Psoas muscle (tissue), 8 donors: ENCODE data around the gene BBS12. TPM values are rescaled to one million over a fixed set of nuclear protein-coding genes. Genes with fewer than 3 reads are reported as not detected.

Experiments used
- ATAC-seq, 4 donors: fragments of 200-7000 bp; cut with Tn5 transposase; one replicate each; pipeline ENCODE4 v1.9.1; 2020; ENCODE audit warnings: moderate library complexity in 3 of 4, mild to moderate bottlenecking in 2 of 4
- DNase-seq, 2 donors: peaks; one replicate each; pipeline ENCODE4 v3.0.0-alpha.2; 2020
- H3K27ac ChIP-seq: fragments of 200-600 bp; one replicate; pipeline ENCODE4 v1.8.0; 2022
- H3K27me3 ChIP-seq, 3 donors: fragments of 200-600 bp in 1 of 3; one replicate each; pipeline versions ENCODE4 v1.6.1 to v1.8.0; 2013 to 2022; ENCODE audit warnings: low read length in 2 of 3, mild to moderate bottlenecking in 2 of 3, moderate library complexity in 1 of 3; ENCODE audit not compliant: insufficient read depth in 3 of 3
- H3K36me3 ChIP-seq, 2 donors: fragments of 200-600 bp in 1 of 2; one replicate each; pipeline versions ENCODE4 v1.6.1 to v1.8.0; 2013 to 2022; ENCODE audit warnings: low read depth in 1 of 2, mild to moderate bottlenecking in 1 of 2, moderate library complexity in 1 of 2; ENCODE audit not compliant: insufficient read depth in 1 of 2
- H3K4me1 ChIP-seq: fragments of 200-600 bp; one replicate; pipeline ENCODE4 v1.8.0; 2022
- H3K4me3 ChIP-seq: fragments of 200-600 bp; one replicate; pipeline ENCODE4 v1.8.0; 2022; ENCODE audit warnings: mild to moderate bottlenecking
- H3K9me3 ChIP-seq: fragments of 200-600 bp; one replicate; pipeline ENCODE4 v1.8.0; 2022
- CTCF ChIP-seq: fragments of 200-600 bp; IDR thresholded peaks from one replicate; pipeline ENCODE4 v1.8.0; 2022; ENCODE audit warnings: antibody characterized with exemption
- WGBS, 3 donors: extraction: QIAGEN DNeasy Blood & Tissue Kit; methylation state at CpG; one replicate each; pipeline versions ENCODE4 v1.1.6 to v1.1.7; 2013; 5-methylcytosine and 5-hydroxymethylcytosine counted together
- intact Hi-C, 2 donors: fragments of 100-400 bp; cut with DNase I; formaldehyde crosslinking; loops; one replicate each; pipeline versions ENCODE4 v1.11.0 to v1.14.2; 2022
- polyA plus RNA-seq, 3 donors: library from polyadenylated mRNA; stranded (reverse); fragments of 200-250 nt; gene quantifications; one replicate each; pipeline ENCODE4 v1.2.3, GENCODE V29; 2013
- total RNA-seq, 4 donors: library from RNA; stranded (reverse); fragmentation: NEBNext Ultra II Directional in 2 of 4; extraction: Animal tissue kit (Norgen Biotek cat#: 25700) in 2 of 4; gene quantifications; one replicate each; pipeline versions ENCODE4 v1.2.1 to v1.2.4, GENCODE V29; 2021 to 2023
- donor health status: healthy with polysubstance abuse.
- donor health status: DM: no; HTN: no; CAD: no; lungs with moderate emphysema.
- donor health status: Bipolar disorder and iron deficiency.
- donor health status: healthy.
- donor health status: DM: yes; HTN: yes; CAD: no.
- donor health status: DM: no; HTN: no; CAD: no.
- donor health status: DM: no; HTN: no; CAD: no.
- donor health status: DM: yes; HTN: yes; CAD: no.

The BBS12 gene
- total and polyA plus RNA-seq, 7 donors: 0.54 to 5.4 (median 1.0) TPM

- no peaks in the 10 kb centered on the region for H3K4me1 ChIP-seq
- WGBS, 3 donors: 94 to 97% (median 94%) methylated on average over 3 of the region's 3 CpGs
- H3K36me3 ChIP-seq: no peaks in the 10 kb centered on the region
- no peaks in the 10 kb centered on the region for H3K9me3 ChIP-seq
- no peak overlapping the region for H3K4me3 ChIP-seq
- ATAC-seq (no peak), DNase-seq (no peak)
- no peaks in the 10 kb centered on the region for H3K27me3 ChIP-seq
- H3K27ac ChIP-seq: no peak overlapping the region
- TF ChIP-seq CTCF: no peak
- intact Hi-C loops: no loop called here
Observed at GRCh38 chr4:122766353-122766705, 33.8 kb downstream of the BBS12 start.

GRCh38 chr4:122766950-122767349, 34.4 kb downstream of the BBS12 start:
- Histone ChIP-seq H3K27me3 (no peaks in the 10 kb centered on the region), H3K9me3 (no peaks in the 10 kb centered on the region), H3K36me3 (no peaks in the 10 kb centered on the region), H3K4me1 (no peaks in the 10 kb centered on the region), H3K27ac (no peak overlapping the region), H3K4me3 (no peak overlapping the region)
- intact Hi-C loops: no loop called here
- TF ChIP-seq CTCF: no peak
- 65 to 77% (median 72%) methylated on average over 2 of the region's 2 CpGs for WGBS, 3 donors
- ATAC-seq: no peak
- no peak for DNase-seq

GRCh38 chr4:122771724-122772123, 39.2 kb downstream of the BBS12 start:
- DNase-seq (no peak), ATAC-seq (no peak)
- no peaks in the 10 kb centered on the region for H3K36me3 ChIP-seq
- H3K27ac ChIP-seq: no peak overlapping the region
- 61 to 72% (median 63%) methylated on average over 1 of the region's 1 CpG for WGBS, 3 donors
- intact Hi-C loops: no loop called here
- H3K9me3 ChIP-seq: no peaks in the 10 kb centered on the region
- H3K27me3 ChIP-seq: no peaks in the 10 kb centered on the region
- H3K4me1 ChIP-seq: no peaks in the 10 kb centered on the region
- H3K4me3 ChIP-seq: no peak overlapping the region
- TF ChIP-seq CTCF: no peak

- intact Hi-C loops: no loop called here
- Histone ChIP-seq H3K27ac (no peak overlapping the region), H3K9me3 (no peaks in the 10 kb centered on the region), H3K4me3 (no peak overlapping the region), H3K4me1 (no peaks in the 10 kb centered on the region), H3K36me3 (no peaks in the 10 kb centered on the region), H3K27me3 (no peaks in the 10 kb centered on the region)
- TF ChIP-seq CTCF: no peak
- WGBS, 3 donors: 84 to 85% (median 84%) methylated on average over 6 of the region's 6 CpGs
- DNase-seq: no peak
- ATAC-seq: no peak
Observed at GRCh38 chr4:122772311-122772710, 39.8 kb downstream of the BBS12 start.

- intact Hi-C loops: no loop called here
- H3K27ac ChIP-seq: no peak overlapping the region
- ATAC-seq (no peak), DNase-seq (no peak)
- no peak for TF ChIP-seq CTCF
- H3K4me3 ChIP-seq: no peak overlapping the region
- no peaks in the 10 kb centered on the region for H3K4me1 ChIP-seq
- no peaks in the 10 kb centered on the region for H3K36me3 ChIP-seq
- H3K27me3 ChIP-seq: no peaks in the 10 kb centered on the region
- H3K9me3 ChIP-seq: no peaks in the 10 kb centered on the region
Observed at GRCh38 chr4:122772986-122773385, 40.5 kb downstream of the BBS12 start.
